Right atrium auricular region (tissue), 2 donors: Measurements from ENCODE around the gene ARID3C. TPM values are rescaled to one million over a fixed set of nuclear protein-coding genes. Genes with fewer than 3 reads are reported as not detected.
A peak's percentile ranks its signal among the peaks of the same experiment; 100 is the strongest.

Experiments
- DNase-seq: peaks from one replicate; pipeline ENCODE4 v3.0.0-alpha.2; 2019; ENCODE audit warnings: low spot score
- H3K27ac ChIP-seq, 2 donors: fragments of 200-600 bp; sonication (generic); 1 replicate in 1 of 2; 2 replicates in 1 of 2; pipeline ENCODE4 v1.5.1; 2016 to 2019
- H3K27me3 ChIP-seq, 2 donors: fragments of 200-600 bp; sonication (generic); one replicate each; pipeline versions ENCODE4 v1.5.1 to v1.6.0; 2017 to 2019
- H3K36me3 ChIP-seq: fragments of 200-600 bp; sonication (generic); one replicate; pipeline ENCODE4 v1.5.1; 2016
- H3K4me1 ChIP-seq, 2 donors: fragments of 200-600 bp; sonication (generic); one replicate each; pipeline versions ENCODE4 v1.5.1 to v1.6.0; 2017 to 2019
- H3K4me3 ChIP-seq, 2 donors: fragments of 200-600 bp; sonication (generic); 1 replicate in 1 of 2; 2 replicates in 1 of 2; pipeline ENCODE4 v1.5.1; 2017 to 2019; ENCODE audit warnings: mild to moderate bottlenecking in 1 of 2, moderate library complexity in 1 of 2
- H3K9me3 ChIP-seq, 2 donors: fragments of 200-600 bp; sonication (generic); one replicate each; pipeline ENCODE4 v1.5.1; 2019
- total RNA-seq, 2 donors: library from RNA; depleted of rRNA; stranded (reverse); fragments of >200 nt; gene quantifications; one replicate each; pipeline ENCODE4 v1.1.0, GENCODE V29; 2016
- TF ChIP-seq, protein P1 (sequence below), 2 donors: fragments of 200-600 bp; sonication (generic); IDR thresholded peaks; one replicate each; pipeline ENCODE4 v1.5.1; 2019; ENCODE audit warnings: antibody characterized with exemption in 2 of 2

Gene ARID3C
- total RNA-seq, 2 donors from 2014 or later, result not detected

DNA sequence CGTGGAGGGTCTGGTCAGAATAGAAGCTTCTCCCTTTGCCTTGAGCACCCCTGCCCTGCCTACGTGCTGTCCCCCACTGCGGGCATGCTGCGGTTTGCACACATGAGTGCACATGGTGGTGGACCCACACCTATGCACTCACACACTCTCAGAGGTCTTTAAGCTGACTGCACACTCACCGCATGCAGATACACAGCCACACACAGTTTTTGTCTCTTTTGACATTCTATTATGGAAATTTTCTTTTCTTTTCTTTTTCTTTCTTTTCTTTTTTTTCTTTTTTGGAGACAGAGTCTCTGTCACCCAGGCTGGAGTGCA, 584 bp upstream of the ARID3C start:
- Histone ChIP-seq H3K36me3 (no peaks in the 10 kb centered on the region), H3K4me3 (peak overlapping the region in 1 of 2 donors; percentile 49), H3K27ac (no peak overlapping the region), H3K27me3 (peaks cover 9 to 26% of the 10 kb centered on the region in 2 donors), H3K4me1 (peaks cover 0 to 15% of the 10 kb centered on the region in 2 donors), H3K9me3 (no peaks in the 10 kb centered on the region)
- TF ChIP-seq, protein P1, sequence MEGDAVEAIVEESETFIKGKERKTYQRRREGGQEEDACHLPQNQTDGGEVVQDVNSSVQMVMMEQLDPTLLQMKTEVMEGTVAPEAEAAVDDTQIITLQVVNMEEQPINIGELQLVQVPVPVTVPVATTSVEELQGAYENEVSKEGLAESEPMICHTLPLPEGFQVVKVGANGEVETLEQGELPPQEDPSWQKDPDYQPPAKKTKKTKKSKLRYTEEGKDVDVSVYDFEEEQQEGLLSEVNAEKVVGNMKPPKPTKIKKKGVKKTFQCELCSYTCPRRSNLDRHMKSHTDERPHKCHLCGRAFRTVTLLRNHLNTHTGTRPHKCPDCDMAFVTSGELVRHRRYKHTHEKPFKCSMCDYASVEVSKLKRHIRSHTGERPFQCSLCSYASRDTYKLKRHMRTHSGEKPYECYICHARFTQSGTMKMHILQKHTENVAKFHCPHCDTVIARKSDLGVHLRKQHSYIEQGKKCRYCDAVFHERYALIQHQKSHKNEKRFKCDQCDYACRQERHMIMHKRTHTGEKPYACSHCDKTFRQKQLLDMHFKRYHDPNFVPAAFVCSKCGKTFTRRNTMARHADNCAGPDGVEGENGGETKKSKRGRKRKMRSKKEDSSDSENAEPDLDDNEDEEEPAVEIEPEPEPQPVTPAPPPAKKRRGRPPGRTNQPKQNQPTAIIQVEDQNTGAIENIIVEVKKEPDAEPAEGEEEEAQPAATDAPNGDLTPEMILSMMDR (IDR thresholded peaks at IDR 0.05), result no peak
- DNase-seq, result no peak

- Histone ChIP-seq H3K27me3 (peaks cover 17 to 41% of the 10 kb centered on the region in 2 donors), H3K4me3 (peak overlapping the region; percentile 31 to 49)
- DNase-seq, result no peak
Observed at GRCh38 chr9:34627716-34628655, 880 bp downstream of the ARID3C start.

DNA sequence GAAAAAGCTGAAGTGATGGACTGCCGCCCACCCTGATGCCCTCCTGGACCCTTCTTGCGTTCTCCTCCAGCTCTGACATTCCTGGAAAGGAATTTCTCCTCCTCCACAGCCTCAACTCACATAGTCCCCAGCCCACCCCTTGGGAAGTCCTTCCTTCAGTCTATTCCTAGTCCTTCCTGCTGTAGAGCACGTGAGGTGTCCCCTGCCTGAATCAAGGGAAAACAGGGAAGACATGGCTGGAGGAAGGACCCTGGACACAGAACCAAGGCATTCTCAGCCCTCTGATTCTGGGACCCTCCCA, 3.7 kb downstream of the ARID3C start:
- Histone ChIP-seq H3K4me3 (no peak overlapping the region), H3K4me1 (peaks cover 0 to 26% of the 10 kb centered on the region in 2 donors), H3K9me3 (no peaks in the 10 kb centered on the region), H3K36me3 (no peaks in the 10 kb centered on the region), H3K27me3 (peaks cover 17 to 46% of the 10 kb centered on the region in 2 donors), H3K27ac (no peak overlapping the region)
- no peak for DNase-seq
- TF ChIP-seq, protein P1 (IDR thresholded peaks at IDR 0.05), result no peak

More at GRCh38 chr9:34627716-34628655, 880 bp downstream of the ARID3C start:
- TF ChIP-seq, protein P1 (IDR thresholded peaks at IDR 0.05), result no peak
- Histone ChIP-seq H3K36me3 (no peaks in the 10 kb centered on the region), H3K9me3 (no peaks in the 10 kb centered on the region), H3K27ac (no peak overlapping the region), H3K4me1 (peaks cover 0 to 26% of the 10 kb centered on the region in 2 donors)

GRCh38 chr9:34624475-34625185, 4.2 kb downstream of the ARID3C start:
- H3K4me3 ChIP-seq, result no peak overlapping the region
- no peaks in the 10 kb centered on the region for H3K36me3 ChIP-seq
- H3K27ac ChIP-seq, result no peak overlapping the region
- TF ChIP-seq, protein P1 (IDR thresholded peaks at IDR 0.05), result no peak
- H3K9me3 ChIP-seq, result no peaks in the 10 kb centered on the region
- peaks cover 0 to 31% of the 10 kb centered on the region in 2 donors for H3K4me1 ChIP-seq
- peaks cover 17 to 46% of the 10 kb centered on the region in 2 donors for H3K27me3 ChIP-seq
- DNase-seq, result no peak

GRCh38 chr9:34623374-34624235, 5.3 kb downstream of the ARID3C start:
- peaks cover 17 to 46% of the 10 kb centered on the region in 2 donors for H3K27me3 ChIP-seq
- DNase-seq, result no peak
- TF ChIP-seq, protein P1 (IDR thresholded peaks at IDR 0.05), result no peak
- peaks cover 0 to 30% of the 10 kb centered on the region in 2 donors for H3K4me1 ChIP-seq
- no peak overlapping the region for H3K27ac ChIP-seq
- H3K36me3 ChIP-seq, result no peaks in the 10 kb centered on the region
- no peak overlapping the region for H3K4me3 ChIP-seq
- H3K9me3 ChIP-seq, result no peaks in the 10 kb centered on the region
